GM06990 (cell line): Measurements from ENCODE around the gene NFAT5.

Experiments
- DNase-seq: peaks from one replicate; pipeline ENCODE4 v3.0.0-alpha.2; 2011; ENCODE audit not compliant: insufficient read length; ENCODE audit errors: extremely low read depth
- H3K27me3 ChIP-seq: replicated peaks from 2 replicates; pipeline ENCODE4 v1.6.0; 2011; ENCODE audit warnings: low read length; ENCODE audit not compliant: control insufficient read depth, insufficient read depth
- H3K36me3 ChIP-seq: 2 replicates; pipeline ENCODE4 v1.5.1; 2011; ENCODE audit warnings: low read length; ENCODE audit not compliant: control insufficient read depth, insufficient read depth
- H3K4me3 ChIP-seq: replicated peaks from 2 replicates; pipeline ENCODE4 v1.5.1; 2011; ENCODE audit warnings: low read depth, mild to moderate bottlenecking, control low read depth, low read length
- TF ChIP-seq, protein P1 (sequence below): IDR thresholded peaks from 2 replicates; pipeline ENCODE4 v1.5.1; 2011; ENCODE audit warnings: low read length, control low read depth, mild to moderate bottlenecking, inconsistent platforms; ENCODE audit not compliant: insufficient read depth, poor library complexity, severe bottlenecking

Gene NFAT5

DNA sequence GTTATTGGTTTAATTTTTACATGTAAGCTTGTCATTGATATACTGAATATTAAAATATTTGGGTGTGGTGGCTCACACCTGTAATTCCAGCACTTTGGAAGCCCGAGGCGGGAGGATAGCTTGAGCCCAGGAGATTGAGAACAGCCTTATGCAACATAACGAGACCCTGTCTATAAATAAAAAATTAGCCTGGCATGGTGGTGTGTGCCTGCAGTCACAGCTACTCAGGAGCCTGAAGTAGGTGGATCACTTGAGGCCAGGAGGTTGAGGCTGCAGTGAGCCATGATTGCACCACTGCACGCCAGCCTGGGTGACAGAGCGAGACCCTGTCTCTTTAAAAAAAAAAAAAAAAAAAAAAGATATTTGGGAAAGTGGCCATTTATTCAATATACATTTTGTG is 32.3 kb downstream of the NFAT5 start:
- Histone ChIP-seq H3K36me3 (peaks cover 3% of the 10 kb centered on the region), H3K4me3 (no peak overlapping the region), H3K27me3 (no peaks in the 10 kb centered on the region)
- DNase-seq, result no peak
- TF ChIP-seq, protein P1, sequence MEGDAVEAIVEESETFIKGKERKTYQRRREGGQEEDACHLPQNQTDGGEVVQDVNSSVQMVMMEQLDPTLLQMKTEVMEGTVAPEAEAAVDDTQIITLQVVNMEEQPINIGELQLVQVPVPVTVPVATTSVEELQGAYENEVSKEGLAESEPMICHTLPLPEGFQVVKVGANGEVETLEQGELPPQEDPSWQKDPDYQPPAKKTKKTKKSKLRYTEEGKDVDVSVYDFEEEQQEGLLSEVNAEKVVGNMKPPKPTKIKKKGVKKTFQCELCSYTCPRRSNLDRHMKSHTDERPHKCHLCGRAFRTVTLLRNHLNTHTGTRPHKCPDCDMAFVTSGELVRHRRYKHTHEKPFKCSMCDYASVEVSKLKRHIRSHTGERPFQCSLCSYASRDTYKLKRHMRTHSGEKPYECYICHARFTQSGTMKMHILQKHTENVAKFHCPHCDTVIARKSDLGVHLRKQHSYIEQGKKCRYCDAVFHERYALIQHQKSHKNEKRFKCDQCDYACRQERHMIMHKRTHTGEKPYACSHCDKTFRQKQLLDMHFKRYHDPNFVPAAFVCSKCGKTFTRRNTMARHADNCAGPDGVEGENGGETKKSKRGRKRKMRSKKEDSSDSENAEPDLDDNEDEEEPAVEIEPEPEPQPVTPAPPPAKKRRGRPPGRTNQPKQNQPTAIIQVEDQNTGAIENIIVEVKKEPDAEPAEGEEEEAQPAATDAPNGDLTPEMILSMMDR, result no peak

DNA sequence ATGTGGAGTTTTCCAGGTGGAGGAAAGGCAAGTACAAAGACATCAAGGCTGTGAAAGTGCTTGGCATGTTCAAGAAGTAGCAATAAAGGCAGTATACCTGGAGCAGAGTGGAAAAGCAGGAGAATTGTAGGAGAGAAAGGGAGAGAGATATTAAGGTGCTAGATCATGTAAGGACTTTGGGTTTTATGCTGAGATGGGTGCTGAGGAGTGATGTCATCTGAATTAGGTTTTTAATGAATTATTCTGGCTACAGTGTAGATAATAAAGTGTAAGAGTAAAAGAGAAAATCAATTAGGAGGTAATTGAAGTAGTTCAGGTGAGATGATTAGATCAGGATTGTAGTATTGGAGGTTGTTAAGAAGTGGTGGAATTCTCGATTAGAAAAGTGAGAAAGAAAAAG is 34.0 kb downstream of the NFAT5 start:
- peaks cover 1% of the 10 kb centered on the region for H3K36me3 ChIP-seq
- no peak overlapping the region for H3K4me3 ChIP-seq
- H3K27me3 ChIP-seq, result no peaks in the 10 kb centered on the region
- DNase-seq, result no peak
- TF ChIP-seq, protein P1, result no peak

DNA sequence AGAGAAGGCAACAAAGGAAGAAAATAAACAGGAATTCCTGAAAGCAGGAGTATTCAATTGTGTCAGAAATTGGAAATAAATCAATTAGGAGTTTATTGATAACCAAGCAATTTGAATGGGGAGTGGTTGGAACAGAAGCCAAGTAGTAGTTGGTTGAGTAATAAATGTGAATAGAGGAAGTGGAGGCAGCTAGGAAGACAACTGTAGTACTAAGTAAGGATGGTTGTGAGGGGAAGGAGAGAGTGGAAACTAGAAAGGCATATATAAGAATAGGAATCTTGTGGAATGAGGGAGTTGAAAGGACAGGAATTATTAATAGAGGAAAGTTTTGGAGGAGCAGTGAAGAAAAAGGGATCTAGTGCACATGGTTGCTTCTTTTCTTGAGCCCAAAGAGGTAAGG is 34.4 kb downstream of the NFAT5 start:
- no peaks in the 10 kb centered on the region for H3K27me3 ChIP-seq
- DNase-seq, result no peak
- no peaks in the 10 kb centered on the region; the same call in 1 of the 2 replicates for H3K36me3 ChIP-seq
- TF ChIP-seq, protein P1, result no peak
- H3K4me3 ChIP-seq, result no peak overlapping the region

DNA sequence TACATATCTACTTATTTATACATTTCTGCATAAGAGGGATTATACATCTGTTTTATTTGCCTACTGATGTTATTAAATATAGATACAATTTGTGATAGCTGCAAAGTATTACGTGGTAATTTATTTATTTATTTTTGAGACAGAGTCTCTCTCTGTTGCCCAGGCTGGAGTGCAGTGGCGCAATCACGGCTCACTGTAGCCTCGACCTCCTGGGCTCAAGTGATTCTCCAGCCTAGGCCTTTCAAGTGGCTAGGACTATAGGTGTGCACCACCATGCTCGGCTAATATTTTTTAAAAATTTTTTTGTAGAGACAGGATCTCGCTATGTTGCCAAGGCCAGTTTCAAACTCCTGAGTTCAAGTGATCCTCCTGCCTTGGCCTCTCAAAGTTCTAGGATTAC is 35.5 kb downstream of the NFAT5 start:
- no peaks in the 10 kb centered on the region for H3K27me3 ChIP-seq
- DNase-seq, result no peak
- no peak overlapping the region for H3K4me3 ChIP-seq
- TF ChIP-seq, protein P1, result no peak
- no peaks in the 10 kb centered on the region; the same call in 1 of the 2 replicates for H3K36me3 ChIP-seq

DNA sequence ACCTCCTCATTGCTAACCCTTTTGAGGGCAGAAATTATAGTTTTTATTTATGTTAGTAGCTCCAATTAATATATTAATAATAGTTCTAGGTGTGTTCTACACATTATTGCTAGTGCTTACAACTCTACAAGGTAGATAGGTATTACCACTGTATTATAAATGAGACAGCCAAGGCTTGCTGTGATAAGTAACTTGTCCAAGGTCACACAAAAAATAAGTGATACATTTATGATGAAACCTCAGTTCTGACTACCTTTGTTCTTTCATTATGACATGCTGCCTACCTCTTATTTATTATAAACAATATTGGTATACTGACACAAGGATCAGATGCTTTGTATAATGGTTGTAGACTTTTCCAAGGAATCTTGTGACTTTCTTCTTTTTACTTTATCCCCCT is 41.2 kb downstream of the NFAT5 start:
- Histone ChIP-seq H3K36me3 (no peaks in the 10 kb centered on the region; the same call in none of the 2 replicates), H3K4me3 (no peak overlapping the region), H3K27me3 (no peaks in the 10 kb centered on the region)
- DNase-seq, result no peak
- TF ChIP-seq, protein P1, result no peak

DNA sequence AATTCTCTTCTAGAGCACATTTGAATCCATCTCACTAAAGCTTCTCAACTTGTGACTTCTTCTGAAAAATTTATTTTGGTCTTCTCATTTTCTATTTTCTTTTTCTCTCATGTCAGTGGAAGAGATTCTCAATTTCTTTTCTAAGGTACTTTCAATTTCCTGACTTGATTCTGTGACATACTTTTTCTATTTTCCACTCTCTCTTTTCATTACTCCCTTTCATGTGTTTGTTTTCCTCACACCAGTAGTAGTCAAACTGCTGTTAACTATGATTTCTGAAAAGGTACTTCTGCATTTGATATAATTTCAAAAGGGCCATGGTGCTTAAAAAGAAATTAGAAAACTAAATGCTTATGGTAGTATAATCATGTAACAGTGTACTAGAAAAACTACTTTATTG is 41.9 kb downstream of the NFAT5 start:
- Histone ChIP-seq H3K4me3 (no peak overlapping the region), H3K36me3 (no peaks in the 10 kb centered on the region; the same call in none of the 2 replicates), H3K27me3 (no peaks in the 10 kb centered on the region)
- no peak for DNase-seq
- TF ChIP-seq, protein P1, result no peak
